ENCODE results near the gene HADHB.

HADHB gene

DNA sequence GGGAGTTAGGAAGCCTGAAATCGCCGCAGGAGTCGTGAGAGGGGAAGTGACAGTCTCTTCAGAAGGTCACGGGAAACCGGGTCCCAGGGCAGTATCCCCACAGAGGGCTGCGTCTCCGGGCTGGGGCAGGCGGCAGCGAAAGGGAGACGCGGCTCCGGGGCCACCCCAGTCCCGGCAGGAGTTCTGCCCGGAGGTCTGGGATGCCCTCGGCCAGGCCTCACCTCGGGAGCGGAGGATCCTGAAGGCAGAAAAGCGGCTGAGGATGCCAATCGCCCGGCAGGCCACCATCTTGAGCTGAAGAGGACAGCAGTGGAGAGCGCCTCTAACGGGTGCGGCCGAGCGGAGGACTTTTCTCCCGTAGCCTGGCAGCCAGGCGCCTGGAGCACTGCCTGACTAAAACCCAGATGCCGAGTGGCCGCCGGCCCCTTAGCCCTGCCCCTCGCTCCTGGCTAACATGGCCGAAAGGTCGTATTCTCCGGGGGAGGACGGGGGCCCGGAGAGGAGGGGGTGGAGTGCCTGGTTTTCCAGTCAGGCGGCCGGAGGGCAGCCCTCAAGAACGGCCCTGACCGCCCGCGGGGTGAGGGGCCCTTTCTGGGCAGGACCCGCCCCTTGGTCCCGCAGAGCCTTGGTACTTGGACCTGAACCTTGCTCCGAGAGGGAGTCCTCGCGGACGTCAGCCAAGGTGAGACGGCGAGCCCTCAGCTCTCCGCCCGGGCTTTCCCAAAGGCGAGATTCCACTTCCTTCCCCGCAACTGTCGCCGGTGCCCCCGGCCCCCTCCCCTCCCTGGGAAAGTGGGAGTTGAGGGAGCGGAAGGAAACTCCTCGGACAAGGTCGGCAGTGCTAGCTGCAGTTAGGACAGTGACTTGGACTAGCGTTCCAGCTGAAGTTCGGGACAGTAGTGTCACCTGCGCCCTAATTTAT is at the start of gene HADHB, which contains the start of gene HADHA:
Gene HADHB, plus strand, starts transcription at position 631 of the 922 bp plus-strand sequence. CDS start 9,316 bp downstream, outside the sequence.
Gene HADHA, minus strand, starts transcription at position 324 of the 922 bp plus-strand sequence. Its CDS starts 36 bp downstream, at position 288.
- Histone ChIP-seq H3K27me3 (ENCODE audit: control insufficient read depth, low read length) (no peaks in the 10 kb centered on the region), H3K9me3 (ENCODE audit: control insufficient read depth, insufficient read depth, low read length) (no peaks in the 10 kb centered on the region), H4K20me1 (ENCODE audit: control insufficient read depth, insufficient read depth, low read depth, low read length) (no peaks in the 10 kb centered on the region; the same call in 1 of the 2 replicates), H3K4me2 (ENCODE audit: low read length) (peak within 1 kb of the TSS; percentile 88), H3K27ac (ENCODE audit: low read depth, low read length) (peak within 1 kb of the TSS; percentile 62), H3K9me2 (replicated peaks; ENCODE audit: control insufficient read depth, low read length) (no peaks in the 10 kb centered on the region), H3K4me3 (ENCODE audit: low read length) (peak within 1 kb of the TSS; percentile 92), H3K36me3 (ENCODE audit: control insufficient read depth, low read length) (peaks cover 14% of the 10 kb centered on the region; the same call in 1 of the 2 replicates), H3F3A (ENCODE audit: control insufficient read depth, insufficient read depth) (no peaks in the 10 kb centered on the region; the same call in 1 of the 2 replicates), H3K79me2 (ENCODE audit: control insufficient read depth, low read length) (peaks cover 99% of the 10 kb centered on the region), H3K4me1 (ENCODE audit: control insufficient read depth, low read length) (peaks cover 44% of the 10 kb centered on the region)
- TF ChIP-seq, protein P1, sequence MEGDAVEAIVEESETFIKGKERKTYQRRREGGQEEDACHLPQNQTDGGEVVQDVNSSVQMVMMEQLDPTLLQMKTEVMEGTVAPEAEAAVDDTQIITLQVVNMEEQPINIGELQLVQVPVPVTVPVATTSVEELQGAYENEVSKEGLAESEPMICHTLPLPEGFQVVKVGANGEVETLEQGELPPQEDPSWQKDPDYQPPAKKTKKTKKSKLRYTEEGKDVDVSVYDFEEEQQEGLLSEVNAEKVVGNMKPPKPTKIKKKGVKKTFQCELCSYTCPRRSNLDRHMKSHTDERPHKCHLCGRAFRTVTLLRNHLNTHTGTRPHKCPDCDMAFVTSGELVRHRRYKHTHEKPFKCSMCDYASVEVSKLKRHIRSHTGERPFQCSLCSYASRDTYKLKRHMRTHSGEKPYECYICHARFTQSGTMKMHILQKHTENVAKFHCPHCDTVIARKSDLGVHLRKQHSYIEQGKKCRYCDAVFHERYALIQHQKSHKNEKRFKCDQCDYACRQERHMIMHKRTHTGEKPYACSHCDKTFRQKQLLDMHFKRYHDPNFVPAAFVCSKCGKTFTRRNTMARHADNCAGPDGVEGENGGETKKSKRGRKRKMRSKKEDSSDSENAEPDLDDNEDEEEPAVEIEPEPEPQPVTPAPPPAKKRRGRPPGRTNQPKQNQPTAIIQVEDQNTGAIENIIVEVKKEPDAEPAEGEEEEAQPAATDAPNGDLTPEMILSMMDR (IDR thresholded peaks at IDR 0.05; ENCODE audit: low read depth, low read length, poor library complexity, severe bottlenecking), result no peak

DNA sequence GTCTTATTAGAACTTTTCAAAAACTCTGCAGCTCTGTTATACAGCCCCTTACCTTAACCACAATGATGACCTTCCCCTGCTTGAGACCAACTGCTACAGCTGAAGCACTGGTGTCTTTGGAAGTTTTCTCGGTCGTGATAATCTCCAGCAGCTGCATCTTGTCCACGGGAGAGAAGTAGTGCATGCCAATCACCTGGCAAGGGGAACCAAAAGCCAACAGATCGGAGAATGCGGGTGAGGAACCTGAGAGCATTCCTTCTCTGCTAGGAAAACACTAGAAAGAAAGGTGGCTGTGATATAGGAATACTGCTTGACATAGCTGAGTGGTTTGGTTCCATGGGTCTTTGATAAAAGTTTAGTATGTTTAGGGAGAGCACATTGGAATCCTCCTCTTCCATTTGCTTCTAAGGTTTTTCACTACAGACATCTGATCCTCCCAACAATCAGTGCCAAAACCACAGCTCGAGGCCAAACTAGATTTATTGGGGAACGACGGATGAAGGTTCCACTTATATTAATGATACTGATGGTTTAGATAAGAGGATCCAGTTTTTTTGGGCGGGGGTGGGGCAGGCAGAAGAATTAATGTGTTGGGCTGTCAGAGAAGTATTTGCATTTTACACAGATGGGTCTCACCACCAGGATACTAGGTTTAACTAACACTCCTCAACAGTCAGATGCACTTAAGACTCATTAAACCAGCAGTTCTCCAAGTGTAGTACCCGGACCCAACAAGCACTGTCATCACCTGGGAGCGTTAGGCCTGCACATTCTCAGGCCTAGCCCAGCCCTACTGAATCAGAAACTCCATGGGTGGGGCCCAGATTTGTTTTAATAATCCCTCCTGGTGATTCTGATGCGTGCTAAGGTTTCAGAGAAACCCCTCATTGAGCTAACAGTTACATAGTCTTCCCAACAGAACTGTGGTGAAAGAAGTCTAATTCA is 49.4 kb upstream of the HADHB start:
- peaks cover 75% of the 10 kb centered on the region for H3K36me3 ChIP-seq (ENCODE audit: control insufficient read depth, low read length)
- TF ChIP-seq EZH2phosphoT487 (IDR thresholded peaks at IDR 0.05; ENCODE audit: borderline replicate concordance, low read length), result no peak
- TF ChIP-seq, protein P1 (IDR thresholded peaks at IDR 0.05; ENCODE audit: low read depth, low read length, poor library complexity, severe bottlenecking), result no peak

DNA sequence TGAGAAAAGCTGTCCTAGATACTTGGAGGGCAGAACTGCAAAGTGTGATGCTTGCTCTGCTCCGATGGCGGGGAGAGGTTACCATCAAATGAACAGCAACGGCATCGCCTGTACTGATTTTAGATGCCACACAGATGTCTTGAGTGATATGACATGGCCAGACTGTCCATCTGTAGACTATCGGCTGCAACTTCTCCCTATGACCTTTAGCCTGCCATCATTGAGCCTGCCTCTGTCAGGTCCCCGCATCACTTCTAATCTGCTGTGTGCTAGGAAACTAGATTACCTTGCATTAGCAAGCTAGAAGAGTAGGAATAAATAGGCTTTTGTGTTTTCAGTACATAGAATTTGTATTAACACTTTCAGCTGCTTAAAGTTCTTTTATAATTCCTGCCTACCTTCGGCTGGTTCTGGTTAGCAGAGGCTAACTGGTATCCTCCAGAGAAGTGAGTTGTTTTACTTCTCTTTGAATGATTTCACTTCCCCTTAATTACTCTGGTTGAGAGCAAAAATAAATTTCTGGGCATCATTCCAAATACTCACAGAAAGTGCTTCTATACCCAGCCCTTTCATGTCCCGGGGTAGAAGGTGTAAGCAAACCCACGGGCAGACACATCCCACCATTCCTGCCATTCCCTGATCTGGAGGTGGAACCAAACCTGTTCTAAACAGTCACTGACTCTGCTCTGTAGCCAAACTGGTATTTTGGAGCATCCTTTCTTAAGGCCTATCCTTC is 47.9 kb upstream of the HADHB start:
- no peaks in the 10 kb centered on the region for H3K79me2 ChIP-seq (ENCODE audit: control insufficient read depth, low read length)
- no peaks in the 10 kb centered on the region for H3K27me3 ChIP-seq (ENCODE audit: control insufficient read depth, low read length)
- no peak for TF ChIP-seq EZH2phosphoT487 (IDR thresholded peaks at IDR 0.05; ENCODE audit: borderline replicate concordance, low read length)
- TF ChIP-seq, protein P1 (IDR thresholded peaks at IDR 0.05; ENCODE audit: low read depth, low read length, poor library complexity, severe bottlenecking), result no peak
- no peak overlapping the region for H3K4me2 ChIP-seq (ENCODE audit: low read length)
- no peak overlapping the region for H3K4me3 ChIP-seq (ENCODE audit: low read length)
- peaks cover 13% of the 10 kb centered on the region for H3K4me1 ChIP-seq (ENCODE audit: control insufficient read depth, low read length)
- no peaks in the 10 kb centered on the region for H4K20me1 ChIP-seq (ENCODE audit: control insufficient read depth, insufficient read depth, low read depth, low read length)
- no peaks in the 10 kb centered on the region for H3K9me2 ChIP-seq (replicated peaks; ENCODE audit: control insufficient read depth, low read length)
- no peaks in the 10 kb centered on the region for H3K9me3 ChIP-seq (ENCODE audit: control insufficient read depth, insufficient read depth, low read length)
- H3K27ac ChIP-seq (ENCODE audit: low read depth, low read length), result no peak overlapping the region
- peaks cover 74% of the 10 kb centered on the region for H3K36me3 ChIP-seq (ENCODE audit: control insufficient read depth, low read length)
- no peaks in the 10 kb centered on the region for H3F3A ChIP-seq (ENCODE audit: control insufficient read depth, insufficient read depth)

More for the DNA sequence above, 49.4 kb upstream of the HADHB start:
- Histone ChIP-seq H3F3A (ENCODE audit: control insufficient read depth, insufficient read depth) (no peaks in the 10 kb centered on the region), H3K27ac (ENCODE audit: low read depth, low read length) (no peak overlapping the region), H3K4me2 (ENCODE audit: low read length) (no peak overlapping the region), H3K79me2 (ENCODE audit: control insufficient read depth, low read length) (no peaks in the 10 kb centered on the region), H3K9me2 (replicated peaks; ENCODE audit: control insufficient read depth, low read length) (no peaks in the 10 kb centered on the region), H3K9me3 (ENCODE audit: control insufficient read depth, insufficient read depth, low read length) (no peaks in the 10 kb centered on the region), H3K4me1 (ENCODE audit: control insufficient read depth, low read length) (peaks cover 13% of the 10 kb centered on the region), H3K27me3 (ENCODE audit: control insufficient read depth, low read length) (no peaks in the 10 kb centered on the region), H3K4me3 (ENCODE audit: low read length) (no peak overlapping the region), H4K20me1 (ENCODE audit: control insufficient read depth, insufficient read depth, low read depth, low read length) (no peaks in the 10 kb centered on the region)
